GM23338 (cell line): Measurements from ENCODE around the gene MAP2K5.

Experiments
- EZH2 ChIP-seq: fragments of 200-600 bp; sonication (generic); IDR thresholded peaks from one replicate; pipeline ENCODE4 v1.8.0; 2017; ENCODE audit warnings: antibody characterized with exemption, mild to moderate bottlenecking, low read depth; ENCODE audit not compliant: unreplicated experiment
- EZH2phosphoT487 ChIP-seq: fragments of 200-600 bp; sonication (generic); IDR thresholded peaks from one replicate; pipeline ENCODE4 v1.8.1; 2018; ENCODE audit warnings: antibody characterized with exemption; ENCODE audit not compliant: unreplicated experiment
- JUNB ChIP-seq: IDR thresholded peaks from one replicate; pipeline ENCODE4 v1.6.1; 2016; ENCODE audit warnings: antibody characterized with exemption; ENCODE audit not compliant: unreplicated experiment
- NANOG ChIP-seq: IDR thresholded peaks from 2 replicates; pipeline ENCODE4 v1.6.1; 2016; ENCODE audit warnings: antibody characterized with exemption, borderline replicate concordance
- POLR2AphosphoS5 ChIP-seq: IDR thresholded peaks from 2 replicates; pipeline ENCODE4 v1.6.1; 2016; ENCODE audit warnings: antibody characterized with exemption, low read depth
- REST ChIP-seq: IDR thresholded peaks from one replicate; pipeline ENCODE4 v1.6.1; 2018; ENCODE audit warnings: antibody characterized with exemption; ENCODE audit not compliant: unreplicated experiment
- TF ChIP-seq, protein P1 (sequence below), 2 experiments: fragments of 200-600 bp in 1 of 2; sonication (generic) in 1 of 2; conservative IDR thresholded peaks; 2 replicates each; pipeline versions ENCODE4 v1.5.1 to v1.6.1; 2016 to 2017; ENCODE audit warnings: antibody characterized with exemption in 2 of 2, low read depth in 2 of 2, mild to moderate bottlenecking in 2 of 2, moderate library complexity in 1 of 2
- TF ChIP-seq, protein P2 (sequence below): IDR thresholded peaks from 2 replicates; pipeline ENCODE4 v1.6.1; 2016; ENCODE audit warnings: antibody characterized with exemption

DNA sequence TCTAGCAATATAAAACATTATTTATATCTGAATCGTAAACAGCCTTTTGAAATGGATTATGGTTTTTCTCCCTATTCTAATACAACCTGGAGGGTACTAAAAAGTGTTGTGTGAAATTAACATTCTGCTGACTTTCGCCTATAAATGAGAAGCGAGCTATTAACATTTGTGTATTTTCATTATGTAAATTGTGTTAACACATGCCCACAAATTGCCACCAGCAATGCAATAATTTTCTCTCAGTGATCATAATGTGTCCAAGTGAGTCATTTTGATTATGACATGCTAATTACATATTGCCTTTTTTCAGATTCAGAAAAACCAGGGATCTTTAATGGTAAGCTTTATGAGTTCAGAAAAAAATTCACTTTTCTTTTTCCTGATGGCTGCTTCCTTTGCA lies 205.4 kb downstream of the MAP2K5 start:
- TF ChIP-seq, protein P1, sequence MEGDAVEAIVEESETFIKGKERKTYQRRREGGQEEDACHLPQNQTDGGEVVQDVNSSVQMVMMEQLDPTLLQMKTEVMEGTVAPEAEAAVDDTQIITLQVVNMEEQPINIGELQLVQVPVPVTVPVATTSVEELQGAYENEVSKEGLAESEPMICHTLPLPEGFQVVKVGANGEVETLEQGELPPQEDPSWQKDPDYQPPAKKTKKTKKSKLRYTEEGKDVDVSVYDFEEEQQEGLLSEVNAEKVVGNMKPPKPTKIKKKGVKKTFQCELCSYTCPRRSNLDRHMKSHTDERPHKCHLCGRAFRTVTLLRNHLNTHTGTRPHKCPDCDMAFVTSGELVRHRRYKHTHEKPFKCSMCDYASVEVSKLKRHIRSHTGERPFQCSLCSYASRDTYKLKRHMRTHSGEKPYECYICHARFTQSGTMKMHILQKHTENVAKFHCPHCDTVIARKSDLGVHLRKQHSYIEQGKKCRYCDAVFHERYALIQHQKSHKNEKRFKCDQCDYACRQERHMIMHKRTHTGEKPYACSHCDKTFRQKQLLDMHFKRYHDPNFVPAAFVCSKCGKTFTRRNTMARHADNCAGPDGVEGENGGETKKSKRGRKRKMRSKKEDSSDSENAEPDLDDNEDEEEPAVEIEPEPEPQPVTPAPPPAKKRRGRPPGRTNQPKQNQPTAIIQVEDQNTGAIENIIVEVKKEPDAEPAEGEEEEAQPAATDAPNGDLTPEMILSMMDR (conservative IDR thresholded peaks at IDR 0.05; ENCODE audit: low read depth in 2 of 2) = no peak
- TF ChIP-seq REST (no peak), POLR2AphosphoS5 (no peak), EZH2 (no peak), EZH2phosphoT487 (no peak), JUNB (no peak), NANOG (no peak)
- TF ChIP-seq, protein P2, sequence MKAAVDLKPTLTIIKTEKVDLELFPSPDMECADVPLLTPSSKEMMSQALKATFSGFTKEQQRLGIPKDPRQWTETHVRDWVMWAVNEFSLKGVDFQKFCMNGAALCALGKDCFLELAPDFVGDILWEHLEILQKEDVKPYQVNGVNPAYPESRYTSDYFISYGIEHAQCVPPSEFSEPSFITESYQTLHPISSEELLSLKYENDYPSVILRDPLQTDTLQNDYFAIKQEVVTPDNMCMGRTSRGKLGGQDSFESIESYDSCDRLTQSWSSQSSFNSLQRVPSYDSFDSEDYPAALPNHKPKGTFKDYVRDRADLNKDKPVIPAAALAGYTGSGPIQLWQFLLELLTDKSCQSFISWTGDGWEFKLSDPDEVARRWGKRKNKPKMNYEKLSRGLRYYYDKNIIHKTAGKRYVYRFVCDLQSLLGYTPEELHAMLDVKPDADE = no peak
